Ovary (tissue), 3 donors: ENCODE data around the gene RAB3GAP1.

Experiments used
- CTCF ChIP-seq, 3 donors: fragments of 450-650 bp in 2 of 3; fragments of 200-600 bp in 1 of 3; IDR thresholded peaks; one replicate each; pipeline versions ENCODE4 v1.5.1 to v1.8.0; 2016 to 2022; ENCODE audit warnings: antibody characterized with exemption in 3 of 3, mild to moderate bottlenecking in 1 of 3
- EP300 ChIP-seq: sonication (generic); formaldehyde crosslinking; IDR thresholded peaks from one replicate; pipeline ENCODE4 v1.6.1; 2017; ENCODE audit warnings: antibody characterized with exemption
- POLR2A ChIP-seq: fragments of 450-650 bp; IDR thresholded peaks from one replicate; pipeline ENCODE4 v1.6.1; 2017; ENCODE audit warnings: antibody characterized with exemption, mild to moderate bottlenecking, moderate library complexity
- donor health status: DM: no; HTN: no; CAD: no.

DNA sequence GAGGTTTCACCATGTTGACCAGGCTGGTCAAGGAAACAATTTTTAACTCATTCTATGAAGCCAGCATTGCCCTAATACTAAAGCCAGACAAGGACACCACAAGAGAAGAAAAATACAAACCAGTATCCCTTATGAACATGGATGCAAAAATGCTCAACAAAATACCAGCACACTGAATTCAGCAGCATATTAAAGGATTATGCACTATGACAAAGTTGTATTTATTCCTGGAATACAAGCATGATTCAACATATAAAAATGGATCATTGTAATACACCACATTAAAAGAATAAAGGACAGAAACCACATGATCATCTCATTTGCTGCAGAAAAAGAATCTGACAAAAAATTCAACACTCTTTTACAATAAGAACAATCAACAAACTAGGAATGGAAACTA lies 138.7 kb downstream of the RAB3GAP1 start:
- TF ChIP-seq CTCF (IDR thresholded peaks at IDR 0.05) (no peak), POLR2A (no peak), EP300 (no peak)
